ENCODE measurements around the gene ZNF138. TPM values are rescaled to one million over a fixed set of nuclear protein-coding genes. Genes with fewer than 3 reads are reported as not detected.

Gene ZNF138
- total RNA-seq, 1 experiment from 2014 or later, result 25.6 TPM

DNA sequence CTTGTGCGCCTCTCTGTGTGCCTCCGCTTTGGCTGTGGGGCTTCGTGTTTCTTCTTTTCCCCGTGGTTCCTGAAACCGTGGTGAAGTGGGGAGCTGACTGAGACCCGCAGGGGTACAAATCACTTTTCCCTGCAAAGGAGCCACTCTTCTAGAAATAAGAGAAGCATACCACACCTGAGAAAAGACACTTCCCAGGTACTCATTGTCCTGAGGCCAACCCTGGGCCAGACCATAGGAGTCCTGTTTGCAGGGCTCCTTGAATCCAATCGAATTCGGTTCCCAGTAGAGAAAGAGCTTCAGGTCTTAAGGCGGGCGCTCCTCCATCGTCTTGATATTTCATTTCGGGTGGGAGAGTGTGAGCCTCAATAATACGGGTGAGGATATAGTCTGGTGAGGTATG, 76.4 kb downstream of the ZNF138 start:
- Mint-ChIP-seq H3K36me3 (ENCODE audit: insufficient read depth in 1 of 3, low read depth in 3 of 3) (peaks cover 2 to 10% (median 4%) of the 10 kb centered on the region in 3 experiments; a peak in 4 of 7 replicates), H3K4me3 (no peak overlapping the region), H3K9me3 (peaks cover 85 to 87% of the 10 kb centered on the region in 2 experiments), H3K4me1 (no peaks in the 10 kb centered on the region), H3K27ac (no peak overlapping the region), H3K27me3 (ENCODE audit: low read depth) (peaks cover 34% of the 10 kb centered on the region)
- Histone ChIP-seq H2AK5ac (ENCODE audit: insufficient read length, low read length) (no peak overlapping the region), H3K79me1 (ENCODE audit: insufficient read depth, low read depth, low read length, poor library complexity, severe bottlenecking) (no peaks in the 10 kb centered on the region), H4K91ac (ENCODE audit: insufficient read length, low read depth, low read length) (no peak overlapping the region), H2BK12ac (ENCODE audit: insufficient read length, low read depth, low read length) (no peak overlapping the region), H3K27me3 (ENCODE audit: insufficient read depth, low read length) (no peaks in the 10 kb centered on the region), H3K4ac (ENCODE audit: low read depth, low read length) (no peak overlapping the region), H2BK120ac (ENCODE audit: low read depth, low read length, poor library complexity, severe bottlenecking) (no peak overlapping the region), H3K14ac (ENCODE audit: insufficient read depth, low read length) (no peak overlapping the region), H3K79me2 (ENCODE audit: insufficient read depth, low read length) (no peaks in the 10 kb centered on the region), H3K4me1 (ENCODE audit: insufficient read depth, low read length) (no peaks in the 10 kb centered on the region), H2BK15ac (ENCODE audit: low read depth, low read length) (no peak overlapping the region), H3K27ac (ENCODE audit: insufficient read length, low read depth, low read length) (no peak overlapping the region), H4K8ac (replicated peaks; ENCODE audit: insufficient read length, low read depth, low read length) (no peak overlapping the region), H3K9ac (ENCODE audit: extremely low read depth, insufficient read length, low read length) (no peak overlapping the region), H3K9me3 (ENCODE audit: control insufficient read depth, low read depth, low read length) (peaks cover 4% of the 10 kb centered on the region), H3K4me2 (ENCODE audit: insufficient read depth, insufficient read length, low read length) (no peak overlapping the region), H2AFZ (ENCODE audit: low read length) (no peak overlapping the region), H3K23ac (ENCODE audit: insufficient read length, low read depth, low read length) (no peak overlapping the region), H3K18ac (ENCODE audit: insufficient read length, low read depth, low read length) (no peak overlapping the region), H3T11ph (ENCODE audit: low read length) (no peak overlapping the region), H3K23me2 (ENCODE audit: insufficient read length, low read depth, low read length, poor library complexity, severe bottlenecking) (no peaks in the 10 kb centered on the region), H4K20me1 (ENCODE audit: control insufficient read depth, insufficient read depth, insufficient read length) (no peaks in the 10 kb centered on the region), H2BK5ac (ENCODE audit: insufficient read length, low read length) (no peak overlapping the region), H4K5ac (ENCODE audit: insufficient read length, low read depth, low read length) (no peak overlapping the region), H3K56ac (ENCODE audit: insufficient read length, low read depth, low read length) (no peak overlapping the region), H2BK20ac (ENCODE audit: low read depth, low read length, poor library complexity, severe bottlenecking) (no peak overlapping the region)
- WGBS (ENCODE audit: extremely low coverage, insufficient read length, low lambda C conversion rate), result no CpG with 5 or more reads among the region's 13 CpGs
- no peak for TF ChIP-seq CTCF (conservative IDR thresholded peaks at IDR 0.05)
- DNase-seq, result peak; percentile 3

Data from H9 (cell line).